GM10248 (cell line): ENCODE data around the gene SKOR2.

ENCODE experiments used
- CTCF ChIA-PET: fragments of 300-600 bp; sonication (Branson Sonifier 250); formaldehyde crosslinking; extraction: SDS; loops from one replicate; lab custom pipeline; 2021; ENCODE audit warnings: antibody characterized with exemption; lab: Yijun Ruan, JAX
- POLR2A ChIA-PET: fragments of 350-650 bp; sonication (Branson Sonifier 250); formaldehyde crosslinking; extraction: SDS; loops from one replicate; lab custom pipeline; 2020; ENCODE audit warnings: antibody characterized with exemption; lab: Yijun Ruan, JAX
- DNase-seq: peaks from one replicate; pipeline ENCODE4 v3.0.0; 2012; ENCODE audit errors: extremely low spot score
- CTCF ChIP-seq: IDR thresholded peaks from 2 replicates; pipeline ENCODE4 v1.5.1; 2012; ENCODE audit warnings: mild to moderate bottlenecking, low read depth; ENCODE audit errors: extremely low read depth, missing control alignments, control extremely low read depth

The SKOR2 gene

GRCh38 chr18:47251289-47252120 lies at the start of gene SKOR2:
TSS of gene SKOR2 (minus strand) at chr18:47251660. CDS start at chr18:47249183, 2,477 bp downstream.
- POLR2A ChIA-PET, result no interaction called here
- CTCF ChIA-PET, result no interaction called here
- no peak for DNase-seq
- TF ChIP-seq CTCF, result no peak

- POLR2A ChIA-PET, result no interaction called here
- TF ChIP-seq CTCF, result no peak
- CTCF ChIA-PET, result no interaction called here
- no peak for DNase-seq
Observed at GRCh38 chr18:47296462-47296861, 45.0 kb upstream of the SKOR2 start.

- ChIA-PET POLR2A (no interaction called here), CTCF (no interaction called here)
- TF ChIP-seq CTCF, result no peak
- DNase-seq, result no peak
Observed at GRCh38 chr18:47294801-47295200, 43.3 kb upstream of the SKOR2 start.

- TF ChIP-seq CTCF, result no peak
- ChIA-PET POLR2A (no interaction called here), CTCF (no interaction called here)
- no peak for DNase-seq
Observed at GRCh38 chr18:47288741-47289140, 37.3 kb upstream of the SKOR2 start.

GRCh38 chr18:47287911-47288585 lies 36.6 kb upstream of the SKOR2 start:
- no peak for TF ChIP-seq CTCF
- CTCF ChIA-PET, result no interaction called here
- POLR2A ChIA-PET, result no interaction called here
- no peak for DNase-seq

- ChIA-PET CTCF (no interaction called here), POLR2A (no interaction called here)
- no peak for DNase-seq
- no peak for TF ChIP-seq CTCF
Observed at GRCh38 chr18:47286776-47287410, 35.4 kb upstream of the SKOR2 start.
